Stimulated activated CD4-positive, alpha-beta T cell treated with anti-CD3 and anti-CD28 coated beads, Interleukin-4, amount 100 ng/mL, for 24 hours (primary cell): ENCODE measurements around the gene TBC1D32.
"Not testable (repeated sequence)": the region's sequence is repeated elsewhere in the genome, so short reads cannot be mapped to it uniquely, and the experiment has no call there.

Source experiments
- DNase-seq: peaks from one replicate; pipeline ENCODE4 v3.0.0-alpha.2; 2020

Gene TBC1D32

GRCh38 chr6:121319112-121319553, 15.1 kb downstream of the TBC1D32 start:
- DNase-seq = no peak

DNA sequence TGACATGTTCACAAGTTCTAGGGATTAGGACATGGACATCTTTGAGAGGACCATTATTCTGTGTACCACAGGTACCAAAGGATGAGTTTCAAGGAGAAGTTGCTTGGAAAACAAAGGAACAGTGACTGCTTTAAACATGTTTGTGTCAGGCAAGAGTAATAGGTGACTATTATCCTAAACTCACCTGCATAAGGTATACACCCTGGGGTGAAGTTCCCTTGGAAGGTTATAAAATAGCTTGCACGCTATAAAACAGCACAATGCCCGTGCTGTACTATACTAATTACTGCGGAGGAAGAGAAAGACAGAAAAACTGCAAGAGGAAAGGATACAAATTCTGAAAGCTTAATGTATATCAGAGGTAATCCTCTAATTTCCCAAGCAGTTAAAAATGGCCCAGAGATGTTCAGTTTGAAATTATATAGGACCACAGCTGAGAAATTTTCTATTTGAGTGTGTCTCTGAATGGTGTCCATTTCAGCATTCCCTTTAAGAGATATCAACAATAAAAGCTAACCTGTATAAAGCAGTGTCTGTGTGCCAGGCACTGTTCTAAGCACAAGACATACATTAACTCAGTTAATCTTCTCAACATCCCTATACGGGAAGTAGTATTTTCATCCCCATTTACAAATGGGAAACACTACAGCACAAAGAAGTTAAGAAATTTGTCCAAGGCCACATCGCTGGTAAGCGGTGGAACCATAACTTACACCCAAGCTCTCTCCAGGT, 19.7 kb downstream of the TBC1D32 start:
- DNase-seq = no peak

DNA sequence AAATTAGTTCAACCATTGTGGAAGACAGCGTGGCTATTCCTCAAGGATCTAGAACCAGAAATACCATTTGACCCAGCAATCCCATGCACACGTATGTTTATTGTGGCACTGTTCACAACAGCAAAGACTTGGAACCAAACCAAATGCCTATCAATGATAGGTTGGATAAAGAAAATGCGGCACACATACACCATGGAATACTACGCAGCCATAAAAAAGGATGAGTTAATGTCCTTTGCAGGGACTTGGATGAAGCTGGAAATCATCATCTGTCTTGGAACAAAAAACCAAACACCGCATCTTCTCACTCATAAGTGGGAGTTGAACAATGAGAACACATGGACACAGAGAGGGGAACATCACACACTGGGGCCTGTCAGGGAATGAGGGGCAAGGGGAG, 22.5 kb downstream of the TBC1D32 start:
- not testable (repeated sequence) for DNase-seq

DNA sequence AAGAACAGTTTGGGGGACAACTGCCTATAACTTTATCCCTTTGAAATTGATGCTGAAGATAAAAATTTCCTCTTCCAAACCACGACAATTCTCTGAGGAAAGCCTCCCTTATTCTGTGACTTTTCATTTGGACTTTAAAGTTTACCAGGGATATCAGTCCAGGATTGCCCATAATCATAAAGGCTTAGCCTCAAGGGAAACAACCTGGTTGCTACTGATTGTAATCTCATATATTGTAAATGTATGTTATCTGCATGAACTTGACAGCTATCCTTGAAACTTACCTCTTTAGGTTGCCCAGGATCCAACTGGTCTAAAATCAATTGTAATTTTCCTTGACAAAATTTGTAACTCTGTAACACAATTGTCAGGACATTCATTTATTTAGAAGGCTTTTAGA, 23.8 kb downstream of the TBC1D32 start:
- no peak for DNase-seq

GRCh38 chr6:121309768-121310469, 24.4 kb downstream of the TBC1D32 start:
- DNase-seq = no peak

- DNase-seq = no peak
These were observed 28.2 kb downstream of the TBC1D32 start for GRCh38 chr6:121305957-121306607.

GRCh38 chr6:121302882-121303281, 31.4 kb downstream of the TBC1D32 start:
- no peak for DNase-seq

- not testable (repeated sequence) for DNase-seq
These were observed 33.1 kb downstream of the TBC1D32 start for GRCh38 chr6:121301156-121301555.

DNA sequence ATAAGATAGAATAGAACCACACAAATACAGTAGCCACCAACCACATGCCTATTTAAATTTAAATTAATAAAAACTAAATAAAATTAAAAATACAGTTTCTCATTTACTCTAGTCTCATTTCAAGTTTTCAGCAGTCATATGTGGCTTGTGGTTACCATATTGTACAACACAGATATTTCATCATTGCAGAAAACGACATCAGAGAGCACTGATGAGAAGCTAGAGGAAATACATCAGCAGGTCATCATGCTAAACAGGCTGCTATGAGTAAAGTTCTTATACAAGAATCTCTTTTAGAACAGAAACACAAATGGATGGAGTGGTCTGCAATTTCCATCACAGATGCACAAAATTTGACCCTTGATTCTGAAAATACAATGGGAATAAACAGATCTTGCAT, 36.6 kb downstream of the TBC1D32 start:
- no peak for DNase-seq

GRCh38 chr6:121285041-121285440, 49.2 kb downstream of the TBC1D32 start:
- DNase-seq = no peak

DNA sequence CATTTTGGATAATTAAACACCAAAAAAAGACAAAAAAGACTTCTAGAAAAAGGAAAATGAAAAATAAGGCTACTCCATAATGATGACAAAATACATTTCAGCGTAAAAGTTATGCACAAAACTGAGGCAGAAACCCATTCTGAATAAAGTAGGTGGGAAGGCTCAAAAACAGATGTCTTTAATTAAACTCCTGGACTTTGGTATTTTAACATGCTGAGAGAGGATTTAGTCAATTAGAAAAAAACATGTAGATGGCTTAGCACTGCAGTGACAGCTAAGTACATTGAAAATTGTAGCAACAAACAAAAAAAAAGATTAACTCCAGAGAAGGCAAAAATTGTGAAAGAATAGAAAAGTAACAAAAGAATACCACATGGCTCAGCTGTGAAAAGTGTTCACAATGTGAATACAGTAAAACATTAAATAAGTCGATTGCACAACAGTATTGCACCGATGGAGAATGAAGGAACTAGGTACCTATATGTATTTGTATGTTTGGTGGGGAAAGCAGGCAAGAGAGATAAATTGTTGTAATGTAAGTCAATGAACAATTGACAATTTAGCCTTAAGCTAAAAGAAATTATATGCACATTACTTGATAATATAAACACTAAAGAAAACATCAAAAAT, 59.5 kb downstream of the TBC1D32 start:
- no peak for DNase-seq

DNA sequence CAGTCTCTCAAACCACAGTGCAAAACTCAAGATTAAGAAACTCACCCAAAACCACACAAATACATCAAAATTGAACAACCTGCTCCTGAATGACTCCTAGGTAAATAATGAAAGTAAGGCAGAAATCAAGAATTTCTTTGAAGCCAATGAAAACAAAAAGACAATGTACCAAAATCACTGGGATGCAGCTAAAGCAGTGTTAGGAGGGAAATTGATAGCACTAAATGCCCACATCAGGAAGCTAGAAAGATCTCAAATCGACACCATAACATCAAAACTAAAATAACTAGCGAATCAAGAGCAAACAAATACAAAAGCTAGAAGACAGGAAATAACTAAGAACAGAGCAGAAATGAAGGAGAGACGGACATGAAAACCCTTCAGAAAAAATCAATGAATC, 70.5 kb downstream of the TBC1D32 start:
- DNase-seq = no peak

GRCh38 chr6:121260651-121261102, 73.6 kb downstream of the TBC1D32 start:
- no peak for DNase-seq

DNA sequence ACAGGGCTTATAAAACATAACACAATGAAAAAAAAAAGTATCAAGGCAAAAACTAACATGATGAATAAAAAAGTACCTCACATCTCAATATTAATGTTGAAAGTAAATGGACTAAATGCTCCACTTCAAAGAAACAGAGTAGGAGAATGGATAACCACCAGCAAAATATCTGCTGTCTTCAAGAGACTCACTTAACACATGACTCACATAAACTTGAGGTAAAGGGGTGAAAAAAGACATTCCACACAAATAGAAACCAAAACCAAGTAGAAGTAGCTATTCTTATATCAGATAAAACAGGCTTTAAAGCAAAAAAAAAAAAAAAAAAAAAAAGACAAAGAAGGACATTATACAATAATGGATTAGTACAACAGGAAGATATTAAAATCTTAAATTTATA, 86.9 kb downstream of the TBC1D32 start:
- no peak for DNase-seq

- no peak for DNase-seq
These were observed 91.9 kb downstream of the TBC1D32 start for GRCh38 chr6:121242386-121242785.

GRCh38 chr6:121237859-121238258, 96.4 kb downstream of the TBC1D32 start:
- no peak for DNase-seq

GRCh38 chr6:121236984-121237383, 97.3 kb downstream of the TBC1D32 start:
- no peak for DNase-seq

- DNase-seq = no peak
These were observed 98.9 kb downstream of the TBC1D32 start for GRCh38 chr6:121235386-121235785.

DNA sequence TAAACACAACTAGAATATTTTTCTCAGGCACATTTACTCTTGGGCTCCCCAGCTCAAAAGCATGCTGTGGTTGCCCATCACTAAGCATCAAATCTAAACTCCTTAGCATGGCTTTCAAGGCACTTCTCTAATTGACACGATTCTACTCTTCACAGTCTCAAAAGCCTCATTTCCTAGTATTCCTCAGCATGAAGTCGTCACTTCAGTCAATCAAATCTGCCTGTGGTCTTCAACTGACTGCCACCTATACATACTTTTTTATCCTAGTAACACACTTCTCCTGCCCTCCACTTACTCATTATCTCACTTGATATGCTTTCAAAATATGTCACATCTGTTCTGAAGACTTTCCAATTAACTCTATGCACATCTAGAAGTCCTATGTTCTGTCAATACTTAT, 110.3 kb downstream of the TBC1D32 start:
- no peak for DNase-seq

DNA sequence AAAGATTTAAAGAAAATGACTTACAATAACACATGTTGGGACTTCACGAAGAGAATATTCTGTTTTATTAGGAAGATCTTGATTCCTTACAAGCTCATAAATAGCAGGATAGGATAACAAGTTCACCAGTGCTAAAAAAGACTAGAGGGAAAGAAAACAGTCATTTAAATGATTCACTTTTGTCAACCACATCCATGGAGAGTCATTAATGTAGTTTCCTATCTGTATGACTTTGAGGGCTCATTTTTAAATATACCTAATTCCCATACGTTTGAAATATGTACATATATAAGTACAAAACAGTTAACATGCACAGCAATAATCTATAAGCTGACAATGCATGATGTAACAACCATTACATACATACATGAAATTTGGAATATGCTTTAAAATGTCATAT, 111.1 kb downstream of the TBC1D32 start:
- DNase-seq = no peak

GRCh38 chr6:121222656-121223055, 111.6 kb downstream of the TBC1D32 start:
- no peak for DNase-seq

DNA sequence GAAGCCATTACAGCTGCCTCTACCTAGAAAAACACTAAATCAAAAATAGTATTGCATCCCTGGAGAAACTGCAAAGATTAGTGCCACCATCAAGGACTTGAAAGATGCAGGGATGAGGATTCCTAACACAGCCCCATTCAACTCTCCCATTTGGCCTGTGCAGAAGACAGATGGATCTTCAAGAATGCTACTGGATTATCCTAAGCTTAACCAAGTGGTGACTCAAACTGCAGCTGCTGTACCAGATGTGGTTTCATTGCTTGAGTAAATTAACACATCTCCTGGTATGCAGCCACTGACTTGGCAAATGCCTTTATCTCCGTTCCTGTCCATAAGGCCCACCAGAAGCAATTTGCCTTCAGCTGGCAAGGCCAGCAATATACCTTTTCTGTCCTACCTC, 117.4 kb downstream of the TBC1D32 start:
- no peak for DNase-seq

- DNase-seq = not testable (repeated sequence)
These were observed 120.9 kb downstream of the TBC1D32 start for GRCh38 chr6:121213341-121213740.
